ENCODE results near the gene FSTL4.

DNA sequence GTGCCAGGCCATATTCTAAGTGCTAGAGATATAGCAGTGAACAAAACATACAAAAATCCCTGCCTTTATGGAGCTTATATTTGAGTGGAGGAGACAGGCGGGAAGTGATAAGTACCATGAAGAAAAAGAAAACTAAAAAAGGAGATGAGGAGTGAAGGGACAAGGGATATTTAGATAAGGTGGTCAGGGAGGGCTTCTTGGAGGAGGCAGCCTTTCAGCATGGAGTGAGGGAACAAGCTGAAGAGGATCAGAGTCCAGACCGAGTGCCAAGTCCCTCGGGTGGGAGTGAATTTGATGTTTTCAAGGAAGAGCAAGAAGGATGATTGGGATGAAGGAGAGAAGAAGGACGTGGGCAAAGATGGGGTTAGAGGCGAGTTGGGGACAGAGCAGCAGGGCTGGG, 190.5 kb downstream of the FSTL4 start:
- TF ChIP-seq POLR2A (IDR thresholded peaks at IDR 0.05): no peak
- TF ChIP-seq, protein P1, sequence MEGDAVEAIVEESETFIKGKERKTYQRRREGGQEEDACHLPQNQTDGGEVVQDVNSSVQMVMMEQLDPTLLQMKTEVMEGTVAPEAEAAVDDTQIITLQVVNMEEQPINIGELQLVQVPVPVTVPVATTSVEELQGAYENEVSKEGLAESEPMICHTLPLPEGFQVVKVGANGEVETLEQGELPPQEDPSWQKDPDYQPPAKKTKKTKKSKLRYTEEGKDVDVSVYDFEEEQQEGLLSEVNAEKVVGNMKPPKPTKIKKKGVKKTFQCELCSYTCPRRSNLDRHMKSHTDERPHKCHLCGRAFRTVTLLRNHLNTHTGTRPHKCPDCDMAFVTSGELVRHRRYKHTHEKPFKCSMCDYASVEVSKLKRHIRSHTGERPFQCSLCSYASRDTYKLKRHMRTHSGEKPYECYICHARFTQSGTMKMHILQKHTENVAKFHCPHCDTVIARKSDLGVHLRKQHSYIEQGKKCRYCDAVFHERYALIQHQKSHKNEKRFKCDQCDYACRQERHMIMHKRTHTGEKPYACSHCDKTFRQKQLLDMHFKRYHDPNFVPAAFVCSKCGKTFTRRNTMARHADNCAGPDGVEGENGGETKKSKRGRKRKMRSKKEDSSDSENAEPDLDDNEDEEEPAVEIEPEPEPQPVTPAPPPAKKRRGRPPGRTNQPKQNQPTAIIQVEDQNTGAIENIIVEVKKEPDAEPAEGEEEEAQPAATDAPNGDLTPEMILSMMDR (IDR thresholded peaks at IDR 0.05): no peak
- no peak for TF ChIP-seq EP300 (IDR thresholded peaks at IDR 0.05)
- no peak for TF ChIP-seq POLR2AphosphoS5 (IDR thresholded peaks at IDR 0.05)
